Measurements from ENCODE around the gene ATP2B2. TPM values are rescaled to one million over a fixed set of nuclear protein-coding genes. Genes with fewer than 3 reads are reported as not detected.

ATP2B2 gene
- total and polyA plus RNA-seq, 12 donors: 0.37 to 3.0 (median 1.6) TPM

- 88 to 95% (median 91%) methylated on average over 6 to 21 of the region's 21 CpGs for WGBS, 4 donors
- Histone ChIP-seq H3K9me3 (replicated peaks in 1 of 3) (no peaks in the 10 kb centered on the region), H3K4me1 (replicated peaks in 1 of 2) (no peaks in the 10 kb centered on the region), H3K4me3 (no peak overlapping the region), H3K36me3 (replicated peaks in 1 of 2) (no peaks in the 10 kb centered on the region), H3K27ac (no peak overlapping the region), H3K27me3 (no peaks in the 10 kb centered on the region)
- no peak for DNase-seq
- intact Hi-C loops (cut with DNase I): no loop called here
- TF ChIP-seq POLR2A (IDR thresholded peaks at IDR 0.05) (no peak), CTCF (IDR thresholded peaks at IDR 0.05) (no peak)
These were observed 94.9 kb downstream of the ATP2B2 start for GRCh38 chr3:10410383-10411002.

- no peaks in the 10 kb centered on the region for H3K36me3 ChIP-seq (replicated peaks in 1 of 2)
- H3K27me3 ChIP-seq: no peaks in the 10 kb centered on the region
- no peaks in the 10 kb centered on the region for H3K9me3 ChIP-seq (replicated peaks in 1 of 3)
- TF ChIP-seq POLR2A (IDR thresholded peaks at IDR 0.05) (no peak), CTCF (IDR thresholded peaks at IDR 0.05) (no peak)
- no peak for DNase-seq
- 85 to 94% (median 90%) methylated on average over 6 to 8 of the region's 8 CpGs for WGBS, 4 donors
- no peaks in the 10 kb centered on the region for H3K4me1 ChIP-seq (replicated peaks in 1 of 2)
- intact Hi-C loops (cut with DNase I): no loop called here
- no peak overlapping the region for H3K27ac ChIP-seq
- H3K4me3 ChIP-seq: no peak overlapping the region
These were observed 96.7 kb downstream of the ATP2B2 start for GRCh38 chr3:10408680-10409079.

- TF ChIP-seq CTCF (IDR thresholded peaks at IDR 0.05) (no peak), POLR2A (IDR thresholded peaks at IDR 0.05) (no peak)
- H3K4me1 ChIP-seq (replicated peaks in 1 of 2): no peaks in the 10 kb centered on the region
- no peak for DNase-seq
- H3K9me3 ChIP-seq (replicated peaks in 1 of 3): no peaks in the 10 kb centered on the region
- no peaks in the 10 kb centered on the region for H3K36me3 ChIP-seq (replicated peaks in 1 of 2)
- no peak overlapping the region for H3K27ac ChIP-seq
- WGBS, 4 donors: 77 to 90% (median 84%) methylated on average over 8 of the region's 8 CpGs
- intact Hi-C loops (cut with DNase I): no loop called here
- H3K27me3 ChIP-seq: no peaks in the 10 kb centered on the region
- no peak overlapping the region for H3K4me3 ChIP-seq
These were observed 98.0 kb downstream of the ATP2B2 start for GRCh38 chr3:10407361-10407760.

- H3K4me3 ChIP-seq: no peak overlapping the region
- no peaks in the 10 kb centered on the region for H3K27me3 ChIP-seq
- 73 to 85% (median 78%) methylated on average over 6 of the region's 6 CpGs for WGBS, 4 donors
- no peaks in the 10 kb centered on the region for H3K4me1 ChIP-seq (replicated peaks in 1 of 2)
- H3K9me3 ChIP-seq (replicated peaks in 1 of 3): no peaks in the 10 kb centered on the region
- no peak overlapping the region for H3K27ac ChIP-seq
- TF ChIP-seq CTCF (IDR thresholded peaks at IDR 0.05): no peak
- TF ChIP-seq POLR2A (IDR thresholded peaks at IDR 0.05): no peak
- no peak for DNase-seq
- H3K36me3 ChIP-seq (replicated peaks in 1 of 2): no peaks in the 10 kb centered on the region
- intact Hi-C loops (cut with DNase I): no loop called here
These were observed 99.0 kb downstream of the ATP2B2 start for GRCh38 chr3:10406414-10406813.
